ENCODE data around the gene PCYOX1L.

- TF ChIP-seq, protein P1, sequence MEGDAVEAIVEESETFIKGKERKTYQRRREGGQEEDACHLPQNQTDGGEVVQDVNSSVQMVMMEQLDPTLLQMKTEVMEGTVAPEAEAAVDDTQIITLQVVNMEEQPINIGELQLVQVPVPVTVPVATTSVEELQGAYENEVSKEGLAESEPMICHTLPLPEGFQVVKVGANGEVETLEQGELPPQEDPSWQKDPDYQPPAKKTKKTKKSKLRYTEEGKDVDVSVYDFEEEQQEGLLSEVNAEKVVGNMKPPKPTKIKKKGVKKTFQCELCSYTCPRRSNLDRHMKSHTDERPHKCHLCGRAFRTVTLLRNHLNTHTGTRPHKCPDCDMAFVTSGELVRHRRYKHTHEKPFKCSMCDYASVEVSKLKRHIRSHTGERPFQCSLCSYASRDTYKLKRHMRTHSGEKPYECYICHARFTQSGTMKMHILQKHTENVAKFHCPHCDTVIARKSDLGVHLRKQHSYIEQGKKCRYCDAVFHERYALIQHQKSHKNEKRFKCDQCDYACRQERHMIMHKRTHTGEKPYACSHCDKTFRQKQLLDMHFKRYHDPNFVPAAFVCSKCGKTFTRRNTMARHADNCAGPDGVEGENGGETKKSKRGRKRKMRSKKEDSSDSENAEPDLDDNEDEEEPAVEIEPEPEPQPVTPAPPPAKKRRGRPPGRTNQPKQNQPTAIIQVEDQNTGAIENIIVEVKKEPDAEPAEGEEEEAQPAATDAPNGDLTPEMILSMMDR (conservative IDR thresholded peaks at IDR 0.05; ENCODE audit: low read depth, low read length) = no peak
- TF ChIP-seq EZH2 (IDR thresholded peaks at IDR 0.05; ENCODE audit: borderline replicate concordance, low read depth, low read length, poor library complexity, severe bottlenecking) = no peak
Observed at GRCh38 chr5:149367972-149368645, 10.3 kb downstream of the PCYOX1L start.

Data from A673 (cell line).